K562 (cell line): ENCODE measurements around the gene ARG1. TPM values are rescaled to one million over a fixed set of nuclear protein-coding genes. Genes with fewer than 3 reads are reported as not detected.

ENCODE experiments used
- ARID2 ChIP-seq: fragments of 450-650 bp; IDR thresholded peaks from 2 replicates; pipeline ENCODE4 v1.6.1; 2017; ENCODE audit warnings: antibody characterized with exemption, mild to moderate bottlenecking
- HMGXB4 ChIP-seq: sonication (generic); formaldehyde crosslinking; IDR thresholded peaks from 2 replicates; pipeline ENCODE4 v1.8.1; 2023; ENCODE audit warnings: mild to moderate bottlenecking, missing genetic modification reagents
- KAT7 ChIP-seq: sonication (generic); formaldehyde crosslinking; IDR thresholded peaks from 2 replicates; pipeline ENCODE4 v1.8.0; 2022; ENCODE audit warnings: missing genetic modification reagents, mild to moderate bottlenecking, borderline replicate concordance
- MYBL2 ChIP-seq, 2 experiments: fragments of 450-650 bp in 1 of 2; sonication (generic) in 1 of 2; formaldehyde crosslinking in 1 of 2; IDR thresholded peaks; 2 replicates each; pipeline versions ENCODE4 v1.6.1 to v1.8.1; 2017 to 2022; ENCODE audit warnings: borderline replicate concordance in 1 of 2, inconsistent platforms in 1 of 2, low read depth in 1 of 2, mild to moderate bottlenecking in 1 of 2, missing genetic modification reagents in 1 of 2, moderate library complexity in 1 of 2
- PATZ1 ChIP-seq: fragments of 250-450 bp; sonication (Bioruptor Pico); IDR thresholded peaks from 2 replicates; pipeline ENCODE4 v1.5.0; 2020; ENCODE audit warnings: mild to moderate bottlenecking, borderline replicate concordance
- RBM17 ChIP-seq: fragments of 200-400 bp; formaldehyde crosslinking; IDR thresholded peaks from 2 replicates; pipeline ENCODE4 v1.6.1; 2017; ENCODE audit warnings: low read depth, mild to moderate bottlenecking, low read length, borderline replicate concordance
- TBL1XR1 ChIP-seq, 2 experiments: IDR thresholded peaks; 2 replicates each; pipeline ENCODE4 v1.6.1; 2012; ENCODE audit warnings: improper control_type of control experiment in 2 of 2, low read length in 2 of 2, mild to moderate bottlenecking in 1 of 2
- ZNF175 ChIP-seq: fragments of 200-800 bp; sonication (Bioruptor generic); IDR thresholded peaks from 2 replicates; pipeline ENCODE4 v1.6.1; 2016; ENCODE audit warnings: low read depth, mild to moderate bottlenecking, missing genetic modification characterization, missing compliant biosample characterization
- ZNF274 ChIP-seq: IDR thresholded peaks from 2 replicates; pipeline ENCODE4 v1.6.1; 2011; ENCODE audit warnings: low read depth, mild to moderate bottlenecking, low read length, moderate library complexity, borderline replicate concordance
- polyA plus RNA-seq, 8 experiments: library from polyadenylated mRNA; depleted of rRNA in 4 of 8; stranded (reverse) in 5 of 8; unstranded in 3 of 8; fragments of >200 nt; fragmentation: Nextera tagmentation in 2 of 8; fragmentation: Illumina TruSeq in 1 of 8; extraction: Ambion mirVana in 2 of 8; extraction: Trizol in 1 of 8; gene quantifications; 2 replicates each; pipeline versions ENCODE4 v1.2.1 to v1.2.3, GENCODE V29; 2011 to 2014; ENCODE audit warnings: inconsistent platforms in 1 of 8, missing spikeins in 1 of 8
- total RNA-seq, 7 experiments: library from RNA; depleted of rRNA in 6 of 7; stranded (reverse); fragments of >200 nt in 6 of 7; fragmentation: Illumina TruSeq in 2 of 7; extraction: Trizol in 2 of 7; gene quantifications; 2 replicates each; pipeline versions ENCODE4 v1.2.1 to v1.2.3, GENCODE V29; 2011 to 2021; ENCODE audit warnings: low replicate concordance in 1 of 7
- TF ChIP-seq, protein P1 (sequence below), 3 experiments: fragments of 200-800 bp in 1 of 3; sonication (Bioruptor generic) in 1 of 3; sonication (generic) in 1 of 3; formaldehyde crosslinking in 1 of 3; IDR thresholded peaks; 2 replicates each; pipeline versions ENCODE4 v1.6.1 to v1.8.0; 2016 to 2022; ENCODE audit warnings: mild to moderate bottlenecking in 2 of 3, missing compliant biosample characterization in 2 of 3, missing genetic modification characterization in 2 of 3, missing genetic modification reagents in 1 of 3
- TF ChIP-seq, protein P2 (sequence below): sonication (generic); formaldehyde crosslinking; IDR thresholded peaks from 2 replicates; pipeline ENCODE4 v1.8.0; 2023; ENCODE audit warnings: mild to moderate bottlenecking, missing genetic modification reagents
- TF ChIP-seq, protein P3 (sequence below): fragments of 450-650 bp; IDR thresholded peaks from 2 replicates; pipeline ENCODE4 v1.6.1; 2016; ENCODE audit warnings: mild to moderate bottlenecking

ARG1 gene
- total and polyA plus RNA-seq, 9 of the 15 experiments (the other 6 are each of a cell fraction or from before 2014, with no cell fraction given) = 0.03 to 0.20 (median 0.08) TPM; not detected in 3

DNA sequence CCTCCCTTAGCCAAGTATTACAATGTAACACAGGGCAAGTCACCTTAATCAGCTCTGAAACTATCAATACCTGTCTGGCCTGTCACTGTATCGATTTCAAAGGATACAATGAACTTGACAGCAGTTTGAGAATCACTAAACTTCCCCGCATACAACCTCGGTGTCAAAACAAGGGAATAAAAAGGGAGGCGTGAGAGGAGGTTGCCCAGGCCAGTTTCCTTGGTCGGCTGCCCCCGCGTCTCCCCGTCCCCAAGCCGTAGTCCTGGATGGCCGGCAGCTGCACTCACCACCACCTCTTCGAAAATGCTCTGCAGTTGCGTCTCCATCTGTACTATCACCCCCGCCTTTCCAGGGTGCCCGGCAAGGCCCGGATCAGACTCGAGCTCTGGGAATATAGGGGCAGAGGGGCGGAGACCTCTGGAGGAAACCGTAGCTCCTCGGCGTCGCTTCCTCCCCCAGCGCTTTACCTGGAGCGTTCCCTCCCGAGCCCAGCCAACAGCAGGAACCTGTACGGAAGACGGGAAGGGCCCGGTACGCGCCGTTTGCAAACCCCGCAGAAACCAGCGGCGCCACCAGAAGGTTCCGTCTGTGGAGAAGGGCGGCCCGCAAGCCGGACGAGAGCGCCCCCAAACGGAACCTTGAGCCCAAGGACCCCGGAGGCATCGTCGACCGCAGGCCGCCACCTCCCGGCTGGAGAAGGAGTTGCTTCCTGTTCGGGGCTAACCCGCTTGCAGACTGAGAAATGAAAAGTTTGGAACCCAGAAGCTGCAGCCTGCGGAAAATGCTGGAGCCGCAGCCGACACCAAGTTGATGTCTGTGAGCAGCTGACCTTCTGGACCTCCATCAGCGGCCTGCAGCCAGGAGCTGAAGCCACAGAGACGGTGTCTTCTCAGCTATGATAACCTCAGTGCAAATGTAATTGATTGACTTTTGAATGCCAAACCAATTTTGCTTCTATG, 55.0 kb downstream of the ARG1 start, which contains the start of gene MED23 (continued):
- TF ChIP-seq, protein P1, sequence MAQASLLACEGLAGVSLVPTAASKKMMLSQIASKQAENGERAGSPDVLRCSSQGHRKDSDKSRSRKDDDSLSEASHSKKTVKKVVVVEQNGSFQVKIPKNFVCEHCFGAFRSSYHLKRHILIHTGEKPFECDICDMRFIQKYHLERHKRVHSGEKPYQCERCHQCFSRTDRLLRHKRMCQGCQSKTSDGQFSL (CRISPR knock-in tag; IDR thresholded peaks at IDR 0.05) = peak; percentile 54; the same call in 1 of the 2 replicates
- TF ChIP-seq, protein P1 (tag; IDR thresholded peaks at IDR 0.05) = no peak
- TF ChIP-seq KAT7 (CRISPR knock-in tag) (peak; percentile 100), MYBL2 (IDR thresholded peaks at IDR 0.05; ENCODE audit: low read depth) (no peak; the same call in 1 of the 2 replicates), MYBL2 (CRISPR knock-in tag; IDR thresholded peaks at IDR 0.05; ENCODE audit: borderline replicate concordance) (no peak), TBL1XR1 (IDR thresholded peaks at IDR 0.05; ENCODE audit: low read length in 2 of 2) (peak; percentile 81 to 83; a peak in 3 of 4 replicates), PATZ1 (CRISPR knock-in tag) (no peak), RBM17 (no peak), ZNF175 (CRISPR knock-in tag) (peak; percentile 69; the same call in 1 of the 2 replicates), ZNF274 (no peak), HMGXB4 (CRISPR knock-in tag) (peak; percentile 97; the same call in 1 of the 2 replicates), ARID2 (no peak)
- TF ChIP-seq, protein P2, sequence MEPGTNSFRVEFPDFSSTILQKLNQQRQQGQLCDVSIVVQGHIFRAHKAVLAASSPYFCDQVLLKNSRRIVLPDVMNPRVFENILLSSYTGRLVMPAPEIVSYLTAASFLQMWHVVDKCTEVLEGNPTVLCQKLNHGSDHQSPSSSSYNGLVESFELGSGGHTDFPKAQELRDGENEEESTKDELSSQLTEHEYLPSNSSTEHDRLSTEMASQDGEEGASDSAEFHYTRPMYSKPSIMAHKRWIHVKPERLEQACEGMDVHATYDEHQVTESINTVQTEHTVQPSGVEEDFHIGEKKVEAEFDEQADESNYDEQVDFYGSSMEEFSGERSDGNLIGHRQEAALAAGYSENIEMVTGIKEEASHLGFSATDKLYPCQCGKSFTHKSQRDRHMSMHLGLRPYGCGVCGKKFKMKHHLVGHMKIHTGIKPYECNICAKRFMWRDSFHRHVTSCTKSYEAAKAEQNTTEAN (CRISPR knock-in tag) = no peak
- TF ChIP-seq, protein P3, sequence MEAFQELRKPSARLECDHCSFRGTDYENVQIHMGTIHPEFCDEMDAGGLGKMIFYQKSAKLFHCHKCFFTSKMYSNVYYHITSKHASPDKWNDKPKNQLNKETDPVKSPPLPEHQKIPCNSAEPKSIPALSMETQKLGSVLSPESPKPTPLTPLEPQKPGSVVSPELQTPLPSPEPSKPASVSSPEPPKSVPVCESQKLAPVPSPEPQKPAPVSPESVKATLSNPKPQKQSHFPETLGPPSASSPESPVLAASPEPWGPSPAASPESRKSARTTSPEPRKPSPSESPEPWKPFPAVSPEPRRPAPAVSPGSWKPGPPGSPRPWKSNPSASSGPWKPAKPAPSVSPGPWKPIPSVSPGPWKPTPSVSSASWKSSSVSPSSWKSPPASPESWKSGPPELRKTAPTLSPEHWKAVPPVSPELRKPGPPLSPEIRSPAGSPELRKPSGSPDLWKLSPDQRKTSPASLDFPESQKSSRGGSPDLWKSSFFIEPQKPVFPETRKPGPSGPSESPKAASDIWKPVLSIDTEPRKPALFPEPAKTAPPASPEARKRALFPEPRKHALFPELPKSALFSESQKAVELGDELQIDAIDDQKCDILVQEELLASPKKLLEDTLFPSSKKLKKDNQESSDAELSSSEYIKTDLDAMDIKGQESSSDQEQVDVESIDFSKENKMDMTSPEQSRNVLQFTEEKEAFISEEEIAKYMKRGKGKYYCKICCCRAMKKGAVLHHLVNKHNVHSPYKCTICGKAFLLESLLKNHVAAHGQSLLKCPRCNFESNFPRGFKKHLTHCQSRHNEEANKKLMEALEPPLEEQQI = peak; percentile 99
